Daoy (cell line): Measurements from ENCODE around the gene ATXN7L2. TPM values are rescaled to one million over a fixed set of nuclear protein-coding genes. Genes with fewer than 3 reads are reported as not detected.

ENCODE experiments used
- DNase-seq: peaks from one replicate; pipeline ENCODE4 v3.0.0-alpha.2; 2015; ENCODE audit warnings: low read depth
- total RNA-seq: library from RNA; depleted of rRNA; stranded (reverse); fragments of >200 nt; shearing (Covaris generic); gene quantifications from 2 replicates; pipeline ENCODE4 v1.2.3, GENCODE V29; 2014

ATXN7L2 gene
- total RNA-seq, 1 experiment from 2014 or later, result 8.6 TPM

DNA sequence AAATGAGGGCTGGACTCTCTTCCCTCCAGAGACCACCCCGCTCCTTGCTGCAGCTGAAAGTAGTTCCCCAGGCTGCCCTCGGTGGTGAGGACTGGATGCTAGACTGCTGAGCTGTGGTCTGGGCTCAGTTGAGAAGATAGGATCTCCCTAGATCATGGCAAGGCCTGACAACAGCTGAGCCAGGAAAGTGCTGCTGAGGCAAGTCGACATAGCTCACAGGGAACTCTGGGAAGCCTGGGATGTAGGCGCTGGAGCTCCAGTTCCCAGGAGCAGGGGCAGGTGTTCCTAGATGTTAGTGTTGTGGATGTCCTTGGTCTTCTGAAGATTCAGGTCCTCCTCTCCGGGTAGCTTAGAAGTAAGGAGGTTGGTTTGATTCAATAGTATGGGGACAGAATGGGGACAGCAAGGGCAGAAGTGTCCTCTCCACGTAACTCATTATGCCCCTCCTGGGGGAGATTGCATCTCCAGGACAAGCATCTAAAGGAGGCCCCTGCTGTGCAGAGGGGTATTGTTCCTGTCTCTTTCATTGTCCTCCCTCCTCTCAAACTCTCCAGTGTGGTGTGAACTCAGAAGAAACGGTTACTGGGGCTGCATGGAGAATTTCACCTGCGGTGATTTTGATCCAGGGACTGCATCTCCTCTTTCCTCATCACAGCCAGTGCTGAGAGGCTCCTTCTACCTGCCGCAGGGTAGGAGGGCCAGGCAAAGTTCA lies 13.9 kb downstream of the ATXN7L2 start:
- DNase-seq, result no peak

- DNase-seq, result peak; percentile 47
These were observed 14.6 kb downstream of the ATXN7L2 start for GRCh38 chr1:109498161-109498801.

GRCh38 chr1:109499081-109499480 lies 15.4 kb downstream of the ATXN7L2 start:
- no peak for DNase-seq

- peak; percentile 53 for DNase-seq
These were observed 16.2 kb downstream of the ATXN7L2 start for GRCh38 chr1:109499661-109500536.

DNA sequence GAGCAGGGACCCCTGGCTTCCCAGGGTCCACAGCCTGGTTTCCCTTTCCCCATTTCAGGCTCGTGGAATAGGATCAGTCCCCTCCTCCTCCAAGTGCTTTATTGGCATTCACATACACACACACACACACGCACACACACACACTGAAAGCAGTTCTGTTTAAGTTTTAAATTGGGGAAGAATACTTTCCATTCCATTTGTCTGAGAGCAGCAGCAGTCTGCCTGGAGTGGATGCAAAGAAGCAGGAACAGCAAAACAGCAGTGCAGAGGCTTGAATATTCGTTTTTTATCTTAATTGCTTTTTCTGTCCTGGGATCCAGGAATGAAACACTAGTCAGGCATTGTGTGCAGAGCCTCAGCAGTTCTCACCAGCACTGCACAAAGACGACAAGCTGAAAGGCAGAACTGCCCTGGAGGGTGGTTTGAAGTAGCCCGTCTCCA lies 17.3 kb downstream of the ATXN7L2 start:
- DNase-seq, result no peak

GRCh38 chr1:109501644-109502363 lies 18.1 kb downstream of the ATXN7L2 start:
- no peak for DNase-seq

GRCh38 chr1:109502364-109502851 lies 18.7 kb downstream of the ATXN7L2 start:
- DNase-seq, result no peak

DNA sequence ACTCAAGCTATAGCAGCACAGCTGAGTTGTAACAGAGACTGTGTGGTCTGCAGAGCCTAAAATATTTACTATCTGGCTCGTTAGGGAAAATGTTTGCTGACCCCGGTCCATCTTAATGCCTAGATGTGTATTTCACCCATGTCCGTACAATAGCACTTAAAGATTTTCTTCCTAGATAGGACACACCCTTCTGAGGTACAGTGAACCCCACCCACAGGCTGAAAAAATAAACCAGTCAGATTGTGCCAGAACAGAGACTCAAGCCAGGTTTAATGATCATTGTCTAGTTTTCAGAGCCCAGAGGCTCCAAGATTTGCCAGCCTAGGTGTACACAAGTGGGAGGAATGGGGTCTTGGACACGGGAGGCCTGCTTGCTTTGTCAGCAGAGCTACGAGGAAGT lies 20.2 kb downstream of the ATXN7L2 start:
- DNase-seq, result no peak

GRCh38 chr1:109504974-109505373 lies 21.3 kb downstream of the ATXN7L2 start:
- DNase-seq, result no peak

DNA sequence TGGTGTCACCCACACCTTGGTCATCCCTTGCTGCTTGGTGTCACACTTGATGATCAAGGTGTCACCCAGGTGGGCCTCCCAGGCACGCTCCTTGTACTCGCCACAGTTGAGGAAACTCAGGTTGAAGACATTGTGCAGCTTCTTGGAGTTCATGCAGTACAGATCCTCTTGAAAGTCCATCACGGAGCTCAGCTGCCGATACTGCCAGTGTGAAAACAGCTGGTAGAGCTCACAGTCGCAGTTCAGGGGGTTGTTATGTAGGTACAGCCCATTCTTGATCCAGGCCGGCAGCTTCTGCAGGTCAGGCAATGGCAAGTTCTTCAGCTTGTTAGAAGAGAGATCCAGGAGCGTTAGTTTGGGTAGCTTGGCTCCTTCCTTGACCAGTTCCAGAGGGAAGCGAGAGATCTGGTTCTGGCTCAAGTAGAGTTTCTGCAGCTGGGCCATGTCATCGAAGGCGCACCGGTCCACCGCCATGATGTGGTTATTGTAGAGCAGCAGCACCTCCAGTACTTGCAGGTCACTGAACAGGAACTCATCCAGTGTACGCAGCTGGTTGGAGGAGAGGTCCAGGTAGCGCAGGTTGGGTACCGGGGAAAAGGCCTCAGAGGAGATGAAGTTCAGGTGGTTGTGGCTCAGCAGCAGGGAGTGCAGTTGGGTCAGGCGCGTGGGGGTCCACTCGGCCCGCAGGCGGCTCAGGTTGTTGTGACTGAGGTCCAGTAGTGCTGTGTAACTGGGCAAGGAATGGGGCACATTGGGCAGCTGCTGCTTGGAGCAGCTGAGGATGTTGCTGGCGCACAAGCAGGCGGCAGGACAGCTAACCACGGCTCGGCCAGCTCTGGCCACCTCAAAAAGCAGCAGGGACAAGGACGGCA lies 24.5 kb downstream of the ATXN7L2 start:
- no peak for DNase-seq

DNA sequence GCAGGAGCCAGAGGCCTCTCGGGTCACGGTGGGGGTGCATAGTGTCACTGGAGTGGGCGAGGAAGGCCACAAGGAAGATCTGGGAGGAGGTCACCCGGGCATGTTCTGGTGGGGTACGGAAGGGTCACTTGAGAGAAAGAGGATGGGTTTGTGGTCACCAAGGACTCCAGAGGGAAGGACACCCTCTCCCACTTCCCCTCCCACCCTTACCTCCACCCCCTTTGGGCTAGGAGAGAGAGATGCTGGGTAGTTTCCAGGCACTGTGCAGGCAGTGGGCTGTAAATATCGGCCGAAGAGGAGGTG lies 25.1 kb downstream of the ATXN7L2 start:
- no peak for DNase-seq

GRCh38 chr1:109509176-109510134 lies 25.8 kb downstream of the ATXN7L2 start, which contains the start of gene AMIGO1:
TSS of gene AMIGO1 (minus strand) at chr1:109509727. CDS start at chr1:109508912, 815 bp downstream.
- peak; percentile 81 for DNase-seq

- DNase-seq, result no peak
These were observed 29.5 kb downstream of the ATXN7L2 start for GRCh38 chr1:109513110-109513710.

GRCh38 chr1:109514846-109515245 lies 31.1 kb downstream of the ATXN7L2 start:
- no peak for DNase-seq

DNA sequence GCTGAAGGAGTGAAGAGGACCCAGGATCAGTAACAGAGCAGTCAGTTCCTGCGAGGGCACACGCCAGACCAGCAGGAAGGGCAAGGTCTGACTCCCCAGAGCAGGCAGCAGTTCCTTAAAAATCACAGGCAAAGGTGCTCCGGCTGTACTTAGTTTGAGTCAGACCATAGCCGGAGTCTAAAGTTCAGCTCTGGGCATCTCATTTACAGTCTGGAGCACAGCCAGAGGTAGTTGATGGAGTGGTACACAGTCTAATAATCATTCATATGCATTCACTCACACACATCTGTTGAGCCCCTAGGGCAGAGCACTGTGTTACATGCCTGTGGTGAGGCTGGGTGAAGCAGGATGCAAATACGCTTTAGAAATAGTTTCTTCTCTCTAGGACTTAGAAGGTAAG lies 33.2 kb downstream of the ATXN7L2 start:
- peak; percentile 33 for DNase-seq

DNA sequence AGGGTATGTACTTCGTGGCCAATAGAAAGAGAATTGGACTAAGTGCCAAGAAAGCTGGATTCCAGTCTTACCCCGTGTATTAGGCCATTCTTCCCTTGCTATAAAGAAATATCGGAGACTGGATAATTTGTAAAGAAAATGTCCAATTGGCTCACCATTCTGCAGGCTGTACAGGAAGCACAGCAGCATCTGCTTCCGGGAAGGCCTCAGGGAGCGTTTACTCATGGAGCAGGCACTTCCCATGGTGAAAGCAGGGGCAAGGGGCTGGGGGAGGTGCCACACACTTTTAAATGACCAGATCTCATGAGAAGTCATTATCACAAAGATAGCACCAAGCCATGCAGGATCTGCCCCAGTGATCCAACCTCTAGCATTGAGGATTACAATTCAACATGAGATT lies 33.6 kb downstream of the ATXN7L2 start:
- DNase-seq, result no peak

DNA sequence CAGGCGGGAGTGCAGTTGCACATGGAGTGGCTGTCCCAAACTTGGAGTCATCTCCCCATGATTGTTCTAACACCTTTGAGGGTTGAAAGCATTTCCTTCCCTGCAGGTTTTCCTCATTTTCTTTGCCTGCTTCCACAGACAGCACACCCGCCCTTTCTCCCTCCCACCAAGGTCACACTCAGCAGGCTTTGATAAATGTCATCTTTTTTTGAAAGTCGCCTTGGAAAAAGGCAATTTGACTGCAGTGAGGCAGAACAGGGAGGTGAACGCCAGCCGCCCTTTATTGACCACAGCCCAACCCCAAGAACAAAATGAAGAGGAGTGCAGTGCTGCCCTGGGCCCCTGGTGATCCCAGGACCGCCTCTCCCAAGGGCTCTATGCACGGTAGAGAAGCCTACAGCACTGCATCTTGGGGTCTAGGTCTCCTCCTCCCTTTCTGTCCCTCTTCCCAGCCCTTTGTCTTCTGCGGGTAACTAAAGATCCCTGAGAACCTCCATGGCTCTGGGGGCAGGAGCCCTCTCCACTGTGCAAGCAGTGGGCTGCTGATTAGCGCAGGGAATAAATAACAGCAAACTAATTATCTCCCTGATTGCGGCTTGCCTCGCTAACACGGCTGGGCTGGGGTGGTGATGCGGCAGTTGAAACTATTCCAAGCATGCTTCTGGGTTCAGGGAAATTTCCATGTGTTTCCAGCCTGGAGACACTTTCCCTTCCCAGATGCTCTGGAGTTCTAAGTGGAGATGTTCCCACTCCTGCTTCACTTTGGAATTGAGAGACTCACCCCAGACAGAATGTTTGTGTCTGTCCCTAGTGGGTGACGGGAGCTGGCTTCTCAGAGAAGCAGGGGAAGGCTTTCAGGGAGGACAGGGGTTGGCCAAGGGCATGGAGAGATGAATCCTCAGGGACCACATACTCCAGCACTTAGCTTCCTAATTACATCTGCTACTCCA lies 37.6 kb downstream of the ATXN7L2 start:
- no peak for DNase-seq

DNA sequence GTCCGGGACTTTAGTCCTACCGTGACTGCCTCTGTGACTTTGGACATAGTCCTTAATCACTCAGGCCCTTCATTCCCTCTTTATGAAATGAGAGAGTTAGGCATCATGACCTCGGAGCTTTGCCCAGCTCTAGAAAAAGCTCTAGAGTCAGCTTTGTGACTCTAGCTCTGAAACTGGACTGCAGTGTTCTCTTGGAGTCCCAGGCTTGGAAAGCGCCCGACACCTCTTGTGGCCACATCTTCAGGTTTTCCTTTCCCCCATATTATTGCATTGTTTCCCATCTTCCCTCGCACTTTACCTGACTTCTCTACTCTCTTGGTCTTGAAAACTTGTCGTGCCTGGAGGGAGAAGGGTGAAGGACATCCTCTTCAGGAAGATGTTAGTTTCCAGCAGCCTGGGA lies 38.3 kb downstream of the ATXN7L2 start:
- DNase-seq, result no peak
